Breast epithelium (tissue), 3 donors: ENCODE data around the gene ITGA8.

Experiments used
- POLR2A ChIP-seq: fragments of 450-650 bp; IDR thresholded peaks from one replicate; pipeline ENCODE4 v1.6.1; 2016; ENCODE audit warnings: antibody characterized with exemption, mild to moderate bottlenecking, moderate library complexity
- POLR2AphosphoS5 ChIP-seq, 3 donors: sonication (generic); formaldehyde crosslinking; IDR thresholded peaks; one replicate each; pipeline ENCODE4 v1.6.1; 2017; ENCODE audit warnings: antibody characterized with exemption in 3 of 3
- TF ChIP-seq, protein P1 (sequence below), 3 donors: fragments of 450-650 bp; IDR thresholded peaks; one replicate each; pipeline ENCODE4 v1.5.1; 2016 to 2017; ENCODE audit warnings: antibody characterized with exemption in 3 of 3, mild to moderate bottlenecking in 3 of 3, moderate library complexity in 3 of 3

DNA sequence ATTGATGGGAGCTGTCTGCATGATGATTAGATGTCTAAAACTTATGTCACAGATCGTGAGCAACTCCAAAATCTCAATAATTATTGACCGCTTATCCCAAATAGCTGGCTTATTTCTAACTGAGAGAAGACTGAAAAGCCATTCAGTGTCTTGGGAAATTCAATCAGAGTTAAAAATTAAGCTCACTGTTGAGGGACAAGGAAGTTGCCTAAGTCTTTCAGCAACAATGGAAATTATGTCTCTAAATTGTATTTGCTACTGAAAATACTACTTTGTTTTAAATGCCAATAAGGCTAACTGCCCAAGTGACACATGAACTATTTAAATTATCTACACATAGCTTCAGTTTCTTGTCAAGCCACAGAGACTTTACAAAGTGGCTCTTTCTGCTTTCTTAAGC is 240.8 kb downstream of the ITGA8 start:
- TF ChIP-seq, protein P1, sequence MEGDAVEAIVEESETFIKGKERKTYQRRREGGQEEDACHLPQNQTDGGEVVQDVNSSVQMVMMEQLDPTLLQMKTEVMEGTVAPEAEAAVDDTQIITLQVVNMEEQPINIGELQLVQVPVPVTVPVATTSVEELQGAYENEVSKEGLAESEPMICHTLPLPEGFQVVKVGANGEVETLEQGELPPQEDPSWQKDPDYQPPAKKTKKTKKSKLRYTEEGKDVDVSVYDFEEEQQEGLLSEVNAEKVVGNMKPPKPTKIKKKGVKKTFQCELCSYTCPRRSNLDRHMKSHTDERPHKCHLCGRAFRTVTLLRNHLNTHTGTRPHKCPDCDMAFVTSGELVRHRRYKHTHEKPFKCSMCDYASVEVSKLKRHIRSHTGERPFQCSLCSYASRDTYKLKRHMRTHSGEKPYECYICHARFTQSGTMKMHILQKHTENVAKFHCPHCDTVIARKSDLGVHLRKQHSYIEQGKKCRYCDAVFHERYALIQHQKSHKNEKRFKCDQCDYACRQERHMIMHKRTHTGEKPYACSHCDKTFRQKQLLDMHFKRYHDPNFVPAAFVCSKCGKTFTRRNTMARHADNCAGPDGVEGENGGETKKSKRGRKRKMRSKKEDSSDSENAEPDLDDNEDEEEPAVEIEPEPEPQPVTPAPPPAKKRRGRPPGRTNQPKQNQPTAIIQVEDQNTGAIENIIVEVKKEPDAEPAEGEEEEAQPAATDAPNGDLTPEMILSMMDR (IDR thresholded peaks at IDR 0.05) = no peak
- TF ChIP-seq POLR2A (no peak), POLR2AphosphoS5 (IDR thresholded peaks at IDR 0.05) (no peak)
